ENCODE results near the gene THSD4. TPM values are rescaled to one million over a fixed set of nuclear protein-coding genes. Genes with fewer than 3 reads are reported as not detected.
"Not testable (repeated sequence)": the region's sequence is repeated elsewhere in the genome, so short reads cannot be mapped to it uniquely, and the experiment has no call there.

Gene THSD4
- total RNA-seq, 1 experiment from 2014 or later, result 19.5 TPM

- DNase-seq (ENCODE audit: low spot score), result no peak
Measured at GRCh38 chr15:71708051-71708429, 592.8 kb downstream of the THSD4 start.

GRCh38 chr15:71708741-71709140 is 593.5 kb downstream of the THSD4 start:
- DNase-seq (ENCODE audit: low spot score), result no peak

GRCh38 chr15:71709808-71710418 is 594.6 kb downstream of the THSD4 start:
- DNase-seq (ENCODE audit: low spot score), result no peak

GRCh38 chr15:71712182-71712581 is 596.9 kb downstream of the THSD4 start:
- DNase-seq (ENCODE audit: low spot score), result no peak

- no peak for DNase-seq (ENCODE audit: low spot score)
Measured at GRCh38 chr15:71713191-71713809, 598.0 kb downstream of the THSD4 start.

GRCh38 chr15:71715914-71716313 is 600.6 kb downstream of the THSD4 start:
- DNase-seq (ENCODE audit: low spot score), result no peak

GRCh38 chr15:71716990-71717389 is 601.7 kb downstream of the THSD4 start:
- DNase-seq (ENCODE audit: low spot score), result no peak

GRCh38 chr15:71718116-71718910 is 603.0 kb downstream of the THSD4 start:
- no peak for DNase-seq (ENCODE audit: low spot score)

GRCh38 chr15:71723344-71723743 is 608.1 kb downstream of the THSD4 start:
- no peak for DNase-seq (ENCODE audit: low spot score)

GRCh38 chr15:71725207-71725955 is 610.1 kb downstream of the THSD4 start:
- DNase-seq (ENCODE audit: low spot score), result not testable (repeated sequence)

GRCh38 chr15:71728881-71729280 is 613.6 kb downstream of the THSD4 start:
- no peak for DNase-seq (ENCODE audit: low spot score)

GRCh38 chr15:71729319-71729718 is 614.0 kb downstream of the THSD4 start:
- no peak for DNase-seq (ENCODE audit: low spot score)

- DNase-seq (ENCODE audit: low spot score), result peak; percentile 73
Measured at GRCh38 chr15:71730277-71731144, 615.2 kb downstream of the THSD4 start.

GRCh38 chr15:71732636-71733035 is 617.4 kb downstream of the THSD4 start:
- DNase-seq (ENCODE audit: low spot score), result peak; percentile 47

GRCh38 chr15:71733122-71733521 is 617.9 kb downstream of the THSD4 start:
- no peak for DNase-seq (ENCODE audit: low spot score)

- DNase-seq (ENCODE audit: low spot score), result no peak
Measured at GRCh38 chr15:71734709-71735384, 619.6 kb downstream of the THSD4 start.

GRCh38 chr15:71735385-71735757 is 620.1 kb downstream of the THSD4 start:
- no peak for DNase-seq (ENCODE audit: low spot score)

- DNase-seq (ENCODE audit: low spot score), result no peak
Measured at GRCh38 chr15:71736286-71736947, 621.1 kb downstream of the THSD4 start.

GRCh38 chr15:71737761-71738160 is 622.5 kb downstream of the THSD4 start:
- DNase-seq (ENCODE audit: low spot score), result no peak

GRCh38 chr15:71739355-71739754 is 624.1 kb downstream of the THSD4 start:
- DNase-seq (ENCODE audit: low spot score), result no peak
